ENCODE results near the gene CYP24A1. TPM values are rescaled to one million over a fixed set of nuclear protein-coding genes. Genes with fewer than 3 reads are reported as not detected.

CYP24A1 gene
- total RNA-seq, 1 experiment from 2014 or later, result 1.2 TPM

DNA sequence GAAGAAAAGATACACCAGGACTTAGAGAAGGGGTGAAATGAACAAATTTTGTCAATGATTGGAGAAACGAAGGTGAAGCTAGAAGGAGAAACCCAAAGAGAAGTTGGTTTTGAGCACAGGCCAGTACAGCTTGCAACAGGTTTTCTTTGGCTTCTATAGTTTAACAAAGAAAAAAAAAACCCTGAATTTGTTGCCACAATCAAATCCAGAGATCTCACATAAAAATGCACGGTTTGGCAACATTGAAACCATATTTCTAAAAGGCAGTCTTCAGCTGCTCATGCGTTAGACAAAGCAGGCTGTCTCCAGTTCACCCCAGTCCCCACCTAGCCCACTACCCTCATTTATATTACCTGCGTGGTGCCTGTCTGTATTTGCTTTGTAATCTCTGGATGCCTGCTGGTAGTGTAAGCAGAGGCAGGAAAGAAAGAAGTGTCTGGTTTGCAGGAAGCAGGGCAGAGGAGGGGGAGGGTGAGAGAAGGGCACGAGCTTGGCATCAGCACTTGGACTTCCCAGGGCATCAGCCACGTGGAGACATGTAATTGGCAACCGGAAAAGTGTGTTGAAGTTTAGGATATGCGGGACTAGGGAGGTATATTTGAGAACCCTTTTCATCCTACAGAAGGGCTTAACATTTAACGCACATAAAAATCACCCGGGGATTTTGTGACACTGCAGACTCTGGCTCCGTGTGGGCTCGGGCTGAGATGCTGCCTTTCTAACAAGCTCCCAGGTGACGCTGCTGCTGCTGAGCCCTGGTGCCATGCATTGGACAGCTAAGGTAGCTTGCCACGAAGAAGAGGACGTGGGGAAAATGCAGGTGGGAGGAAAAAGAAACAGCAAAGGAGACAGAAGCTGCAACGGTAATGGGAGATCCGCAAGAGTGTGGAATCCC, 48.5 kb upstream of the CYP24A1 start:
- Histone ChIP-seq H2AFZ (ENCODE audit: low read length) (no peak overlapping the region), H3K27ac (ENCODE audit: low read length) (no peak overlapping the region), H3K9me3 (ENCODE audit: low read length) (no peaks in the 10 kb centered on the region), H4K20me1 (ENCODE audit: low read length) (no peaks in the 10 kb centered on the region), H3K79me2 (ENCODE audit: low read length) (no peaks in the 10 kb centered on the region), H3K4me3 (ENCODE audit: low read length) (no peak overlapping the region), H3K4me2 (ENCODE audit: low read length) (no peak overlapping the region), H3K9me2 (replicated peaks; ENCODE audit: low read length) (no peaks in the 10 kb centered on the region), H3K36me3 (ENCODE audit: low read depth, low read length) (peaks cover 2% of the 10 kb centered on the region; the same call in 1 of the 2 replicates), H3K4me1 (ENCODE audit: insufficient read depth, low read length) (no peaks in the 10 kb centered on the region), H3K9ac (ENCODE audit: low read length) (no peak overlapping the region), H3K27me3 (ENCODE audit: low read length) (no peaks in the 10 kb centered on the region), H3F3A (ENCODE audit: low read length, unreplicated experiment) (no peaks in the 10 kb centered on the region)
- DNase-seq, result no peak
- intact Hi-C loops (cut with micrococcal nuclease), result no loop called here
- POLR2A ChIA-PET (ENCODE audit: unreplicated experiment), result no interaction called here
- no peak for ATAC-seq
- TF ChIP-seq EZH2phosphoT487 (IDR thresholded peaks at IDR 0.05; ENCODE audit: borderline replicate concordance, low read length) (no peak), EZH2 (IDR thresholded peaks at IDR 0.05; ENCODE audit: low read length, unreplicated experiment) (no peak)
- TF ChIP-seq, protein P1, sequence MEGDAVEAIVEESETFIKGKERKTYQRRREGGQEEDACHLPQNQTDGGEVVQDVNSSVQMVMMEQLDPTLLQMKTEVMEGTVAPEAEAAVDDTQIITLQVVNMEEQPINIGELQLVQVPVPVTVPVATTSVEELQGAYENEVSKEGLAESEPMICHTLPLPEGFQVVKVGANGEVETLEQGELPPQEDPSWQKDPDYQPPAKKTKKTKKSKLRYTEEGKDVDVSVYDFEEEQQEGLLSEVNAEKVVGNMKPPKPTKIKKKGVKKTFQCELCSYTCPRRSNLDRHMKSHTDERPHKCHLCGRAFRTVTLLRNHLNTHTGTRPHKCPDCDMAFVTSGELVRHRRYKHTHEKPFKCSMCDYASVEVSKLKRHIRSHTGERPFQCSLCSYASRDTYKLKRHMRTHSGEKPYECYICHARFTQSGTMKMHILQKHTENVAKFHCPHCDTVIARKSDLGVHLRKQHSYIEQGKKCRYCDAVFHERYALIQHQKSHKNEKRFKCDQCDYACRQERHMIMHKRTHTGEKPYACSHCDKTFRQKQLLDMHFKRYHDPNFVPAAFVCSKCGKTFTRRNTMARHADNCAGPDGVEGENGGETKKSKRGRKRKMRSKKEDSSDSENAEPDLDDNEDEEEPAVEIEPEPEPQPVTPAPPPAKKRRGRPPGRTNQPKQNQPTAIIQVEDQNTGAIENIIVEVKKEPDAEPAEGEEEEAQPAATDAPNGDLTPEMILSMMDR (conservative IDR thresholded peaks at IDR 0.05; ENCODE audit: low read depth, low read length), result no peak
- CTCF ChIA-PET, result interaction anchor here (0.6 kb wide), 1 partner anchor 421 kb away, joined by 4 read pairs; no protein-coding TSS in a partner anchor
- BruUV-seq (replicated peaks), result no TSS peak

DNA sequence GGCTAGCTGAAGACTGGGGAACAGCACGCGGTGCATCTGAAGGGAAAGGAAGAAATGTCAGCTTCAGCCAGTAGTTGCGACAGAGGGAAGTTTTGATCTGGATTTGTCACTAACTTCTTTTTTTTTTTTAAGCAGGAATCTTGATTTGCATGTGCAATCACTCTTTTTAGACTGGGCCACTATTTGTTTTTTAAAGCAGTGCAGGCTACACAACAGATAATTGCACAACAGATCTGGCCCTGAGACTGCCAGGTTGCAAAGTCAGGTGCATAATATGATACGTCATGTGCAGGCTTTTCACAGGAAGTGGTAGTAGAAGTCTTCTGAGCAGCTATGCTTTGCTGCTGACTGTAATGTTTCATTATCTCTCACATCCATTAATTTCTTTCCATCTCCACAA, 47.6 kb upstream of the CYP24A1 start:
- H3K4me1 ChIP-seq (ENCODE audit: insufficient read depth, low read length), result no peaks in the 10 kb centered on the region
- ChIA-PET POLR2A (ENCODE audit: unreplicated experiment) (no interaction called here), CTCF (interaction anchor here (0.6 kb wide), 1 partner anchor 422 kb away, joined by 4 read pairs; no protein-coding TSS in a partner anchor)
- no peak overlapping the region for H3K9ac ChIP-seq (ENCODE audit: low read length)
- no peaks in the 10 kb centered on the region for H3K27me3 ChIP-seq (ENCODE audit: low read length)
- no peaks in the 10 kb centered on the region for H4K20me1 ChIP-seq (ENCODE audit: low read length)
- BruUV-seq (replicated peaks), result no TSS peak
- ATAC-seq (no peak), DNase-seq (no peak)
- no peaks in the 10 kb centered on the region for H3K9me2 ChIP-seq (replicated peaks; ENCODE audit: low read length)
- no peak overlapping the region for H2AFZ ChIP-seq (ENCODE audit: low read length)
- H3K27ac ChIP-seq (ENCODE audit: low read length), result no peak overlapping the region
- intact Hi-C loops (cut with micrococcal nuclease), result no loop called here
- H3K79me2 ChIP-seq (ENCODE audit: low read length), result no peaks in the 10 kb centered on the region
- TF ChIP-seq EZH2 (IDR thresholded peaks at IDR 0.05; ENCODE audit: low read length, unreplicated experiment) (no peak), EZH2phosphoT487 (IDR thresholded peaks at IDR 0.05; ENCODE audit: borderline replicate concordance, low read length) (no peak)
- TF ChIP-seq, protein P1 (conservative IDR thresholded peaks at IDR 0.05; ENCODE audit: low read depth, low read length), result no peak
- H3F3A ChIP-seq (ENCODE audit: low read length, unreplicated experiment), result no peaks in the 10 kb centered on the region
- peaks cover 2% of the 10 kb centered on the region; the same call in 1 of the 2 replicates for H3K36me3 ChIP-seq (ENCODE audit: low read depth, low read length)
- no peak overlapping the region for H3K4me2 ChIP-seq (ENCODE audit: low read length)
- no peaks in the 10 kb centered on the region for H3K9me3 ChIP-seq (ENCODE audit: low read length)
- H3K4me3 ChIP-seq (ENCODE audit: low read length), result no peak overlapping the region

DNA sequence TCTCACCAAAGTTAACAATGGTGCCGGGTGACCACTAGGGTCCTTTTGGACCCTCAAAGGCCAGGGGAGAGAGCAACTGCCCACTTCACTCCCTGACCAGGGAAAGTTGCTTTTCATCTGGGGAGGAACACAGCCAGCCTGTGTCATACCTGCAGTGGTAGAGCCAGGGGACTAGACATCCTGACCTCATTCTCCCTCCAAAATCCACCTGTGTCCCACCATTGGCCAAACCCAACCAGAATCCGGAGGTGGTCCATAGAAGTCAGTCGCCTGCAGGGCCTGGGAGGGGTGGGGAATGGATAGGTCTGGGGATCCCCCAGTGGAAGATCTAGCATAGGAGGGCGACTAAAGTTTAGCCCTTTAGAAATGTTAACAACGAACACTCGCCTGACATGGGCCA, 46.9 kb upstream of the CYP24A1 start:
- H3K27me3 ChIP-seq (ENCODE audit: low read length), result no peaks in the 10 kb centered on the region
- POLR2A ChIA-PET (ENCODE audit: unreplicated experiment), result no interaction called here
- H3K9me3 ChIP-seq (ENCODE audit: low read length), result no peaks in the 10 kb centered on the region
- TF ChIP-seq, protein P1 (conservative IDR thresholded peaks at IDR 0.05; ENCODE audit: low read depth, low read length), result no peak
- TF ChIP-seq EZH2phosphoT487 (IDR thresholded peaks at IDR 0.05; ENCODE audit: borderline replicate concordance, low read length), result no peak
- no TSS peak for BruUV-seq (replicated peaks)
- no peak overlapping the region for H3K4me3 ChIP-seq (ENCODE audit: low read length)
- no peak overlapping the region for H3K27ac ChIP-seq (ENCODE audit: low read length)
- peaks cover 9% of the 10 kb centered on the region; the same call in 1 of the 2 replicates for H3K36me3 ChIP-seq (ENCODE audit: low read depth, low read length)
- no peak overlapping the region for H3K4me2 ChIP-seq (ENCODE audit: low read length)
- DNase-seq (no peak), ATAC-seq (no peak)
- H4K20me1 ChIP-seq (ENCODE audit: low read length), result no peaks in the 10 kb centered on the region
- CTCF ChIA-PET, result no interaction called here
- H3K4me1 ChIP-seq (ENCODE audit: insufficient read depth, low read length), result no peaks in the 10 kb centered on the region
- no peaks in the 10 kb centered on the region for H3K79me2 ChIP-seq (ENCODE audit: low read length)
- H3K9ac ChIP-seq (ENCODE audit: low read length), result no peak overlapping the region
- H3F3A ChIP-seq (ENCODE audit: low read length, unreplicated experiment), result no peaks in the 10 kb centered on the region
- H3K9me2 ChIP-seq (replicated peaks; ENCODE audit: low read length), result no peaks in the 10 kb centered on the region
- no peak overlapping the region for H2AFZ ChIP-seq (ENCODE audit: low read length)
- intact Hi-C loops (cut with micrococcal nuclease), result loop anchor here (1.0 kb wide), 1 partner anchor 427 kb away; no protein-coding TSS in a partner anchor

Data from PC-3 (cell line).